Measurements from ENCODE around the gene OCA2. TPM values are rescaled to one million over a fixed set of nuclear protein-coding genes. Genes with fewer than 3 reads are reported as not detected.

The OCA2 gene
- total RNA-seq, 1 experiment from 2014 or later, result 0.31 TPM

DNA sequence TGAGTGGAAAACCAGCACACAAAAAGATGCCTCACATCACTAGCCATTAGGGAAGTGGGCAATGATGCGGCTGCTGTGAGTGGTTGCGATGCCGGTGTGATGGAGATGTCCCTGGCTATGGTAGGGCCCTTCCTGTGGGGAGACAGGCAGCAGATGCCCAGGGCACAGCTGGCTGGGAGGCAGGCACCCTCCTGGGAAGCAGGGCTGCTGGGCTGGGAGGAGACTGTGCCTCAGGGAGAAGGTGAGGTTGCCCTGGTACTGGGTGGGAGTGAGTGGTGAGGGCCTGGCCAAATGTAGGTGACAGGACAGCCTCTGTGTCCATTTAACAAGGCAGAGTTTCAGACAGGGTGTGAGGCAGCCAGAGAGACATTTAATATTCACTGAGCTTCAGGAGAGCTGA is 335.6 kb downstream of the OCA2 start:
- no peak overlapping the region for H3K18ac ChIP-seq (ENCODE audit: insufficient read length, low read depth, low read length)
- Mint-ChIP-seq H3K27me3 (ENCODE audit: low read depth) (no peaks in the 10 kb centered on the region), H3K9me3 (peaks cover 14 to 16% of the 10 kb centered on the region in 2 experiments), H3K4me3 (no peak overlapping the region), H3K36me3 (ENCODE audit: insufficient read depth in 1 of 3, low read depth in 3 of 3) (peaks cover 6 to 16% (median 7%) of the 10 kb centered on the region in 3 experiments; a peak in 6 of 7 replicates), H3K4me1 (peaks cover 26 to 34% of the 10 kb centered on the region in 2 experiments), H3K27ac (no peak overlapping the region; a peak in 1 of 7 replicates)
- no peak overlapping the region for H3K27ac ChIP-seq (ENCODE audit: insufficient read length, low read depth, low read length)
- H3K4me1 ChIP-seq (ENCODE audit: insufficient read depth, low read length), result peaks cover 2% of the 10 kb centered on the region; the same call in 1 of the 2 replicates
- no peak for DNase-seq
- no peak overlapping the region for H3T11ph ChIP-seq (ENCODE audit: low read length)
- H2AK5ac ChIP-seq (ENCODE audit: insufficient read length, low read length), result no peak overlapping the region
- H2AFZ ChIP-seq (ENCODE audit: low read length), result no peak overlapping the region
- no peaks in the 10 kb centered on the region for H3K9me3 ChIP-seq (ENCODE audit: control insufficient read depth, low read depth, low read length)
- no peaks in the 10 kb centered on the region for H3K27me3 ChIP-seq (ENCODE audit: insufficient read depth, low read length)
- H4K8ac ChIP-seq (replicated peaks; ENCODE audit: insufficient read length, low read depth, low read length), result no peak overlapping the region
- no peaks in the 10 kb centered on the region for H3K79me1 ChIP-seq (ENCODE audit: insufficient read depth, low read depth, low read length, poor library complexity, severe bottlenecking)
- WGBS (ENCODE audit: extremely low coverage, insufficient read length, low lambda C conversion rate), result no CpG with 5 or more reads among the region's 3 CpGs
- no peak overlapping the region for H4K5ac ChIP-seq (ENCODE audit: insufficient read length, low read depth, low read length)
- no peaks in the 10 kb centered on the region for H4K20me1 ChIP-seq (ENCODE audit: control insufficient read depth, insufficient read depth, insufficient read length)
- H3K4ac ChIP-seq (ENCODE audit: low read depth, low read length), result no peak overlapping the region
- H3K9ac ChIP-seq (ENCODE audit: extremely low read depth, insufficient read length, low read length), result no peak overlapping the region
- H2BK12ac ChIP-seq (ENCODE audit: insufficient read length, low read depth, low read length), result peak overlapping the region; percentile 62
- H2BK120ac ChIP-seq (ENCODE audit: low read depth, low read length, poor library complexity, severe bottlenecking), result no peak overlapping the region
- H3K14ac ChIP-seq (ENCODE audit: insufficient read depth, low read length), result peak overlapping the region; percentile 92
- no peak overlapping the region for H2BK15ac ChIP-seq (ENCODE audit: low read depth, low read length)
- no peak overlapping the region for H2BK20ac ChIP-seq (ENCODE audit: low read depth, low read length, poor library complexity, severe bottlenecking)
- no peaks in the 10 kb centered on the region for H3K23me2 ChIP-seq (ENCODE audit: insufficient read length, low read depth, low read length, poor library complexity, severe bottlenecking)
- H3K23ac ChIP-seq (ENCODE audit: insufficient read length, low read depth, low read length), result no peak overlapping the region
- H4K91ac ChIP-seq (ENCODE audit: insufficient read length, low read depth, low read length), result no peak overlapping the region
- H3K79me2 ChIP-seq (ENCODE audit: insufficient read depth, low read length), result no peaks in the 10 kb centered on the region
- H3K56ac ChIP-seq (ENCODE audit: insufficient read length, low read depth, low read length), result no peak overlapping the region
- H2BK5ac ChIP-seq (ENCODE audit: insufficient read length, low read length), result no peak overlapping the region
- H3K4me2 ChIP-seq (ENCODE audit: insufficient read depth, insufficient read length, low read length), result no peak overlapping the region
- TF ChIP-seq, protein P1, sequence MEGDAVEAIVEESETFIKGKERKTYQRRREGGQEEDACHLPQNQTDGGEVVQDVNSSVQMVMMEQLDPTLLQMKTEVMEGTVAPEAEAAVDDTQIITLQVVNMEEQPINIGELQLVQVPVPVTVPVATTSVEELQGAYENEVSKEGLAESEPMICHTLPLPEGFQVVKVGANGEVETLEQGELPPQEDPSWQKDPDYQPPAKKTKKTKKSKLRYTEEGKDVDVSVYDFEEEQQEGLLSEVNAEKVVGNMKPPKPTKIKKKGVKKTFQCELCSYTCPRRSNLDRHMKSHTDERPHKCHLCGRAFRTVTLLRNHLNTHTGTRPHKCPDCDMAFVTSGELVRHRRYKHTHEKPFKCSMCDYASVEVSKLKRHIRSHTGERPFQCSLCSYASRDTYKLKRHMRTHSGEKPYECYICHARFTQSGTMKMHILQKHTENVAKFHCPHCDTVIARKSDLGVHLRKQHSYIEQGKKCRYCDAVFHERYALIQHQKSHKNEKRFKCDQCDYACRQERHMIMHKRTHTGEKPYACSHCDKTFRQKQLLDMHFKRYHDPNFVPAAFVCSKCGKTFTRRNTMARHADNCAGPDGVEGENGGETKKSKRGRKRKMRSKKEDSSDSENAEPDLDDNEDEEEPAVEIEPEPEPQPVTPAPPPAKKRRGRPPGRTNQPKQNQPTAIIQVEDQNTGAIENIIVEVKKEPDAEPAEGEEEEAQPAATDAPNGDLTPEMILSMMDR (conservative IDR thresholded peaks at IDR 0.05), result no peak

All from H9 (cell line).